ENCODE measurements around the gene CNTN6.

CNTN6 gene

DNA sequence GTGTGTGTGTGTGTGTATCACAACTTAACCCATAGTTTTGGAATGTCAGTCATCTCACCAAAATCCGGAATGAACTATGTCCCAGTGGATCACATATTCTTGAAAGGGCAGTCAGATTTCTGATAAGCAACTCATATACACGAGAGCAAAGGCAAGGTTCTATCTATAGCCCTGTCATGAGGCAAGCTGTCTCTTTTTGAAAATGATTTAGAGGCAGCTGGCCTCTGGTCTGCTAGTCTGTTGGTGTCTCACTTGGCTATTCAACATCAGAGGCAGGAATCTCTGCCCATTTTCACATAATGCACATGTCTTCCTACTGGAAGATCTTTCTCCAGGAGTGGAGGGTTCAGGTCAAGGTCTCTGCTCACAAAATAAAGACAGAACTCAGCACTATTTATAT, 79.8 kb downstream of the CNTN6 start:
- no peak for DNase-seq (ENCODE audit: low read depth, low spot score)

DNA sequence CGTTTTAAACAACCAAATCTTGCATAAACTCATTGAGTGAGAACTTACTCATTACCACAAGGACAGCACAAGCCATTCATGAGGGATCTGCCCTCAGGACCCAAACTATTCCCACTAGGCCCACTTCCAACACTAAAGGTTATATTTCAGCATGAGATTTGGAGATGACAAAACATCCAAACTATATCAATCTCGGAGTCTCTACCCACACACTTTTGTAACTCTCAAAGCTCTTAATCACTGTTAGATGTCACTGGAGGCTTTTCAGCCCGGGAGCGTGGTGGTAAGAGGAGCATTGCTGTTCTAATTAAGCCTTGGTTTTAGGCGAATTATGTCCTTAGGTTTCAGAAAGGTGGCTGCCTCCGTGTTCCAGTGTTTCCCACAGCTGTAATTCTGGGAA, 86.3 kb downstream of the CNTN6 start:
- DNase-seq (ENCODE audit: low read depth, low spot score): no peak

DNA sequence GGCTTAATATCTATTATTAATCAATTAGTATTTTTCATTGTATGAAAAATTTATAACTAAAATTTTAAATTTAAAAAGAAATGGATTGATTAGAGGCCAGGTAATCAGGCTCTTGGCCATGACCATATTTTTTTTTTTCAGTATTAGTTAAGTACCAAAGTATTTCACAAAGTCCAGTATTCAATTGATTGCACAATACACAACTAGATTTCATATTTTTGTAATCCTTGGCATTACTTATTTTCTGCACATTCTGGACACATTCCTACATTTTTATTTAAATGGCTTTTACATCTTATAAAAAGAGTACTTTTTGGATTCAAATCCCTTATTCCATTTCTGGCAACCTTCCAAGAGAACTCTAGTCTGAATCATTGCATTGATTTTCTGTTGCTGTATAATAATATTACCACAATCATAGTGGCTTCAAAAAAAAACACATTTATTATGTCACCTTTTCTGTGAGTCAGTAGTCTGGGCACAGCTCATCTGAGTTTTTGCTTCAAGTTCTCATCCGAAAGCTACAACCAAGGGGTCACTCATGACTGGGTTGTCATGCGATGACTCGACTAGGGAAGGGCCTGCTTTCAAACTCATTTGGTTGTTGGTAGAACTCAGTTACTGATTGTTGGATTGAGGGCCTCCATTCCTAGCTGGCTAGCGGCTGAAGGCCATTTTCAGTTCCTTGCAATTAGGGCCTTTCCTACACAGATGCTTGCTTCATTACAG, 90.7 kb downstream of the CNTN6 start:
- DNase-seq (ENCODE audit: low read depth, low spot score): no peak

GRCh38 chr3:1190569-1190968, 97.7 kb downstream of the CNTN6 start:
- DNase-seq (ENCODE audit: low read depth, low spot score): no peak

- no peak for DNase-seq (ENCODE audit: low read depth, low spot score)
Measured at GRCh38 chr3:1191026-1191425, 98.2 kb downstream of the CNTN6 start.

GRCh38 chr3:1195947-1196346, 103.1 kb downstream of the CNTN6 start:
- no peak for DNase-seq (ENCODE audit: low read depth, low spot score)

GRCh38 chr3:1197051-1197450, 104.2 kb downstream of the CNTN6 start:
- DNase-seq (ENCODE audit: low read depth, low spot score): no peak

DNA sequence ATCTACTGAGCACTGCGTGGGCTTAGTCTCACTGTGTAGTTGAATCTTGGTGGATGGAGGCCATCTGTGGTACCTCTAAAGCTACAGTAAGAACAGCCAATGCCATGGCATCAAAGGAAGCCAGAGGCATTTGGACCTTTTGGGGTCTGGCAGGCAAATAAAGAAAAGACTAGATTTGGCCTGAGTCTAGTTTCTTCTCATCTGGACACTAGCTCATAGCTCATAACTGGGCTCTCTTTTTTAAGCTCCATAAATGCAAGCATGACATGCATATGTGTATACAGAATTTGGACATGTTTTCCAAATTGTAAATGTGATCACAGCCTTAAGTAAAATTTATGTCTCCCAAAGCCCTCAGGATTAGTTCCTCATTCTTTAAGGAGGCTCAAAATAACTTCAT, 107.5 kb downstream of the CNTN6 start:
- no peak for DNase-seq (ENCODE audit: low read depth, low spot score)

GRCh38 chr3:1207904-1208303, 115.1 kb downstream of the CNTN6 start:
- DNase-seq (ENCODE audit: low read depth, low spot score): no peak

DNA sequence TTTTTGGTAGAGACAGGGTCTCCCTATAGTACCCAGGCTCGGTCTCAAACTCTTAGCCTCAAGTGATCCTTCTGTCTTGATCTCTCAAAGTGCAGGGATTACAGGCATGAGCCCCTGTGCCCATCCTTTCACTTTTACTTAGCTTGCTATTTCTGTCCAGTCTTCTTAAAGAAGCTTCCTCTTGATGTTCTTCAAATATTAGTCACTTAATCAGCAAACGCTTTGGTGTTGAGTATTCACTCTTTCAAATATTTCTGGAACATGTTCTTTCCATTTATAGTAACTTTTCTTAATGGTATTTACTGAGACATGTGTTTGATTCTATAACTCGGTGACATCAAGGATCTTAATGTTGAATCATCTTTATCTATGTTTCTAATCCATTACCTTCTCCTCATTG, 122.1 kb downstream of the CNTN6 start:
- no peak for DNase-seq (ENCODE audit: low read depth, low spot score)

DNA sequence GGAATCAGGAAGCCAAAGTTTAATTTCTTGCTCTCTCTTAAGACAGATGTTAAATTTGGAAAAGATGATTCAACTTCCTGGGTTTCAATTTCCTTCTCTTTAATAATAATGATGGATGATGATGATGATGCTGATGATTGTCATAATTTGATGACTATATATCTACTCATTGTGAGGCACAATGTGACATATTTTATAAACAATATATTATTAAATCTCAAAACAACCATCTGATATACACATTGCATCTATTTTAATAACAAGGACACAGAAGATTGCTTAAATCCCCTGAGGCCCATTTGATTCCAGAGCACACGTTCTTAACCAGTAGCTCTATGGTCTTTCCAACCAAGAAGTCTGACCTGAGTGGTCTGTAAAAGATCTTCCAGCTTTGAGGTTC, 124.0 kb downstream of the CNTN6 start:
- no peak for DNase-seq (ENCODE audit: low read depth, low spot score)

GRCh38 chr3:1227111-1227510, 134.3 kb downstream of the CNTN6 start:
- DNase-seq (ENCODE audit: low read depth, low spot score): no peak

- no peak for DNase-seq (ENCODE audit: low read depth, low spot score)
Measured at GRCh38 chr3:1228289-1228688, 135.5 kb downstream of the CNTN6 start.

GRCh38 chr3:1230920-1231319, 138.1 kb downstream of the CNTN6 start:
- DNase-seq (ENCODE audit: low read depth, low spot score): no peak

GRCh38 chr3:1232276-1232675, 139.5 kb downstream of the CNTN6 start:
- DNase-seq (ENCODE audit: low read depth, low spot score): no peak

GRCh38 chr3:1235526-1236120, 142.8 kb downstream of the CNTN6 start:
- no peak for DNase-seq (ENCODE audit: low read depth, low spot score)

DNA sequence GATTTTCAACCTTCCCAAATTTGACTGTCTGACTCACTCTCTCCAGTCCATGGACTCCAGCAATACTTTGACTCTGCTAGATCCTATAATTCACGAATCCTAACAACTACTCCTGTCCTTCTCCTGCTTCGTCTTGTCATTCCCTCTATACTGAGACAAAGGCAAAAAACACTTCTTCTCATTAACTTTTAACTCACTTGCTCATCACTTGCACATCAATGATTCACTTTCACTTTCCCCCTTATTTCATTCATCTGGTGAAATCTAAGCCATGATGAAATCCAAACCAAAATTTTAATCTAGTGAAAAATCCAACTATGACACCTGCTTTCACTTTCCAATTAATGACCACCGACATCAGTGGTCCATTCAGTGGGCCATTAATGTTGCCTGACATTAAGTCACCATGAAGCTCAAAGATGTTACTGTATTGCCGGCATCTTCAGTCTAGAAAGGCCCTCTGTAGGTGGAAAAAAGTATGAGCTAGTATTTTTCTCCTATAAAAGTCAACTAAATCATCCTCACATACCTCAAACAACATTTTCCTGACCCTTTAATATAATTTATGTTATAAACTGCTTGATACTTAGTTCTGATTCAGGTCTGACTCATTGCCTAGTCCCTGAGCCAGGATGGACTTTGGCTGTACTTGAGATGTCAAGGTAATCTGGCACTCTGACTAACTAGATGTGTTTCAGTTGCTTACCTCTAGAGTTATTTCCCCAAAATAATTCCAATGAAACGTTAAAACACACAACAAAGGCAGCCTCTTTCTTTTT, 158.6 kb downstream of the CNTN6 start:
- no peak for DNase-seq (ENCODE audit: low read depth, low spot score)

DNA sequence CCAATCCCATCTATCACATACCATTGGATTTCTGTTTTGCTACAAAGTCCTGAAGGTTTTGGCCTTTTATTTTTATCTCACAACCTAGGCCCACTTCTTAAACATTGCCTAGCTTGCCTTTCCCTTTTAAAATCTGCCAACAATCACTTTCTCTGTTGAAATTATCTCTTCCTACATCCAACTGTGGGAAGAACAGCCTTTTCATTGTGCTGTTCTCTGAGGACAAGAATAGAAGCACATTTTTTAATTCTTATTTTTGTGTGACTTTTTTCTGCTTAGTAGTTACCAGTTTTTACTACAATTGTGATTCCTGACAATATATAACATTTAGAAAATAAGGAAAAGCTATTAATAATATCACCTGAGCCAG, 159.2 kb downstream of the CNTN6 start:
- no peak for DNase-seq (ENCODE audit: low read depth, low spot score)

- no peak for DNase-seq (ENCODE audit: low read depth, low spot score)
Measured at GRCh38 chr3:1262246-1262645, 169.4 kb downstream of the CNTN6 start.

GRCh38 chr3:1263121-1263520, 170.3 kb downstream of the CNTN6 start:
- no peak for DNase-seq (ENCODE audit: low read depth, low spot score)

GRCh38 chr3:1269808-1270207, 177.0 kb downstream of the CNTN6 start:
- no peak for DNase-seq (ENCODE audit: low read depth, low spot score)

GRCh38 chr3:1272546-1273265, 179.9 kb downstream of the CNTN6 start:
- DNase-seq (ENCODE audit: low read depth, low spot score): no peak

Data from activated naive CD8-positive, alpha-beta T cell treated with anti-CD3 and anti-CD28 coated beads, Interleukin-2, amount 50 U/mL, for 16 hours (primary cell).